Dedifferentiated amniotic fluid mesenchymal stem cell (primary cell): Measurements from ENCODE around the gene SMIM45.

ENCODE experiments used
- DNase-seq: peaks from one replicate; pipeline ENCODE4 v3.0.0-alpha.2; 2016; ENCODE audit errors: extremely low spot score

Gene SMIM45

DNA sequence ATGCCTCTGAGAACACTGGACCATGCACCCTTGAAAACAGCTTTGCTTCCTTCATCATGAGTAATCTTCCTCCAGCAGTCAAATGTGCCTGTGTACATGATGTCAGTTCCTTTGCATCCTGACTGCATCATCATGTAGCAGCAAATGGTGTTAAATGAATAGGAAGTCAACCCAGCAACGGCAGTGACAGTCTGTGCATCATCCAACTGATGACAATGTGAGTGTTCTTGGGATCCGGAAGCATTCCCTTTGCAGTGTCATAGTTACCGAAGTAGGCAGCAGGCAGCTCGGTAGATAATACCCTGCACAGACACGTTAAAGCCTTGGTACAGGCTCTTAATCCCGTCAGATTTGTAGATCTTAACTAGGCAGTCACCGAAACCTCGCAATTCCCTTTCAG is 49.2 kb downstream of the SMIM45 start:
- no peak for DNase-seq

DNA sequence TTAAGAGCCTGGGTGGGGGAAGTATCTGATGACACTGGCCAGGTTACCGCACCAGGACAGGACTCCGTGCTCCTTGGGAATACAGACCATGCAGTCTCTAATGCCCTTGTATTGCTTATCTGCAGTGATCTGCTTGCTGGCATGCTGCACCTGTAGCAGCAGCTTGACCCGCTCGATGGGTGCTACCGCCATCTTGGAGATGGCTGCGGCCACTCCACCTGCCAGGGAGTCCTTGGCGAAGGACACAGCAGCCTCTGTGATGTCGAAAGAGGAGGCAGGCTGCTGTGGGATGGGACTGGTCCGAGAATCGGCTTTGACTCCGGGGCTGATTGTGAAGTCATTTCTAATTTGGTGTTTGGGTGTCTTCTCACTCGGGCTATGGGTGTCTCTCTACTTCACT is 49.8 kb downstream of the SMIM45 start:
- DNase-seq, result no peak

GRCh38 chr22:42007922-42008321 is 56.0 kb downstream of the SMIM45 start:
- DNase-seq, result no peak
